ENCODE results near the gene LRRTM1. TPM values are rescaled to one million over a fixed set of nuclear protein-coding genes. Genes with fewer than 3 reads are reported as not detected.

LRRTM1 gene
- total and polyA plus RNA-seq, 8 donors = 0.33 to 0.37 TPM; not detected in 6

GRCh38 chr2:80322311-80322920 lies 17.9 kb upstream of the LRRTM1 start:
- TF ChIP-seq POLR2AphosphoS5 (IDR thresholded peaks at IDR 0.05) (no peak), EP300 (IDR thresholded peaks at IDR 0.05) (no peak), POLR2A (IDR thresholded peaks at IDR 0.05) (no peak)
- TF ChIP-seq, protein P1, sequence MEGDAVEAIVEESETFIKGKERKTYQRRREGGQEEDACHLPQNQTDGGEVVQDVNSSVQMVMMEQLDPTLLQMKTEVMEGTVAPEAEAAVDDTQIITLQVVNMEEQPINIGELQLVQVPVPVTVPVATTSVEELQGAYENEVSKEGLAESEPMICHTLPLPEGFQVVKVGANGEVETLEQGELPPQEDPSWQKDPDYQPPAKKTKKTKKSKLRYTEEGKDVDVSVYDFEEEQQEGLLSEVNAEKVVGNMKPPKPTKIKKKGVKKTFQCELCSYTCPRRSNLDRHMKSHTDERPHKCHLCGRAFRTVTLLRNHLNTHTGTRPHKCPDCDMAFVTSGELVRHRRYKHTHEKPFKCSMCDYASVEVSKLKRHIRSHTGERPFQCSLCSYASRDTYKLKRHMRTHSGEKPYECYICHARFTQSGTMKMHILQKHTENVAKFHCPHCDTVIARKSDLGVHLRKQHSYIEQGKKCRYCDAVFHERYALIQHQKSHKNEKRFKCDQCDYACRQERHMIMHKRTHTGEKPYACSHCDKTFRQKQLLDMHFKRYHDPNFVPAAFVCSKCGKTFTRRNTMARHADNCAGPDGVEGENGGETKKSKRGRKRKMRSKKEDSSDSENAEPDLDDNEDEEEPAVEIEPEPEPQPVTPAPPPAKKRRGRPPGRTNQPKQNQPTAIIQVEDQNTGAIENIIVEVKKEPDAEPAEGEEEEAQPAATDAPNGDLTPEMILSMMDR (IDR thresholded peaks at IDR 0.05) = no peak
- Histone ChIP-seq H3K4me3 (no peak overlapping the region), H3K9me3 (no peaks in the 10 kb centered on the region), H3K27ac (no peak overlapping the region), H3K27me3 (peaks cover 0 to 41% (median 0%) of the 10 kb centered on the region in 3 donors), H3K36me3 (no peaks in the 10 kb centered on the region), H3K4me1 (peaks cover 0 to 8% (median 0%) of the 10 kb centered on the region in 4 donors)
- intact Hi-C loops (cut with DNase I; ENCODE audit: low total_unique reads) = no loop called here
- DNase-seq = peak in 1 of 2 donors; percentile 43
- 10 to 17% (median 11%) methylated on average over 17 to 42 of the region's 42 CpGs for WGBS, 5 donors

- H3K36me3 ChIP-seq = no peaks in the 10 kb centered on the region
- 82 to 93% (median 92%) methylated on average over 5 of the region's 5 CpGs for WGBS, 5 donors
- H3K27ac ChIP-seq = no peak overlapping the region
- no peak overlapping the region for H3K4me3 ChIP-seq
- no peaks in the 10 kb centered on the region for H3K9me3 ChIP-seq
- H3K4me1 ChIP-seq = no peaks in the 10 kb centered on the region
- DNase-seq = no peak
- intact Hi-C loops (cut with DNase I; ENCODE audit: low total_unique reads) = no loop called here
- TF ChIP-seq EP300 (IDR thresholded peaks at IDR 0.05) (no peak), POLR2AphosphoS5 (IDR thresholded peaks at IDR 0.05) (no peak), POLR2A (IDR thresholded peaks at IDR 0.05) (no peak)
- TF ChIP-seq, protein P1 (IDR thresholded peaks at IDR 0.05) = no peak
- no peaks in the 10 kb centered on the region for H3K27me3 ChIP-seq
Measured at GRCh38 chr2:80312282-80312839, 7.8 kb upstream of the LRRTM1 start.

- Histone ChIP-seq H3K36me3 (no peaks in the 10 kb centered on the region), H3K27me3 (no peaks in the 10 kb centered on the region), H3K9me3 (no peaks in the 10 kb centered on the region), H3K27ac (no peak overlapping the region), H3K4me1 (no peaks in the 10 kb centered on the region), H3K4me3 (no peak overlapping the region)
- no peak for TF ChIP-seq EP300 (IDR thresholded peaks at IDR 0.05)
- TF ChIP-seq POLR2A (IDR thresholded peaks at IDR 0.05) = no peak
- peak in 1 of 2 donors; percentile 29 for DNase-seq
- intact Hi-C loops (cut with DNase I; ENCODE audit: low total_unique reads) = no loop called here
- WGBS, 5 donors = 31 to 50% (median 37%) methylated on average over 3 of the region's 3 CpGs
Measured at GRCh38 chr2:80311304-80311703, 6.8 kb upstream of the LRRTM1 start.

DNA sequence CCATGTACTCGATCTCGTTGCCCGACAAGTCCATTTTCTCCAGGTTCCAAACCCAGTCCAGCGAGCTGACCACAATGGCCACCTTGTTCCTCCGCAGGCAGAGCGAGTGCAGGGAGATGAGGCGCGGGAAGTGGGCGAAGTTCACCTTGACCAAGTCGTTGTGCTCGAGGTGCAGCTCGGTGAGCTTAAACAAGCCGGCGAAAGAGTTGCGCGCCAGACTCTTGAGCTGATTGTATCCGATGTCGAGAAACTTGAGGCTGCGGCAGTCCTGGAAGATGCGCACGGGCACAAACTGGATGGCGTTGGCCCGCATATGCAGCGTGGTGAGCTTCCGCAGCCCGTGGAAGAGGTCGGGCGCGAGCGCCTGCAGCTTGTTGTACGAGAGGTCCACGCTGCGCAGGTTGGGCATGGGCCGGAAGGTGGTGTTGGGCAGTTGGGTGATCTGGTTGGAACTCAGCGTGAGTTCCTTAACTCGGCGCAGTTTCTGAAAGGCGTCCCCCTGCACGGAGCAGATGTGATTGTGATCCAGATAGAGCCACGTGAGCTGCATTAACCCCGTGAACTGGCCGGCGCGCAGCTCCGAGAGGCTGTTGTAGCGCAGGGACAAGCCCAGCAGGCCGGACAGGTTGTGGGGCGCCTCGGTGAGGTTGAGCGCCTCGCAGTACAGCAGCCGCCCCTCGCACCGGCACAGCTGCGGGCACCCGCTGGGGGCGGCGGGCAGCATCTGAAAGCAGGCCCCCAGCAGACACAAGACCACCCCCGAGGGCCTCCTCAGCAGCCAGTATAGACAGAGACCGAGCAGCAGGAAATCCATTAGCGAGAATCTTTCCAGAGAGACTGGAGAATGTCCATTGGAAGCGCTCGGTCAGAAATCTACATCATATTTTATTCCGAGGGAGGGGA lies 1.3 kb downstream of the LRRTM1 start:
- Histone ChIP-seq H3K4me3 (peak overlapping the region; percentile 33 to 47 (median 39)), H3K4me1 (peaks cover 0 to 26% (median 21%) of the 10 kb centered on the region in 4 donors), H3K27ac (no peak overlapping the region), H3K27me3 (peaks cover 13 to 64% (median 33%) of the 10 kb centered on the region in 3 donors), H3K36me3 (no peaks in the 10 kb centered on the region), H3K9me3 (no peaks in the 10 kb centered on the region)
- 2 to 5% (median 4%) methylated on average over 32 to 64 of the region's 64 CpGs for WGBS, 5 donors
- DNase-seq = peak in 1 of 2 donors; percentile 58
- no peak for TF ChIP-seq EP300 (IDR thresholded peaks at IDR 0.05)
- no peak for TF ChIP-seq POLR2AphosphoS5 (IDR thresholded peaks at IDR 0.05)
- TF ChIP-seq, protein P1 (IDR thresholded peaks at IDR 0.05) = no peak
- TF ChIP-seq POLR2A (IDR thresholded peaks at IDR 0.05) = no peak
- intact Hi-C loops (cut with DNase I; ENCODE audit: low total_unique reads) = no loop called here
